ENCODE data around the gene AFF2. TPM values are rescaled to one million over a fixed set of nuclear protein-coding genes. Genes with fewer than 3 reads are reported as not detected.

Gene AFF2
- total RNA-seq = 0.30 TPM
- long read RNA-seq = 0 reads

- intact Hi-C loops (cut with micrococcal nuclease) = no loop called here
- ATAC-seq (peak; percentile 50), DNase-seq (peak; percentile 44)
These were observed at the start of gene AFF2 for GRCh38 chrX:148500423-148501385. Gene AFF2, plus strand, starts transcription at chrX:148500617. Its CDS starts 481 bp downstream, at chrX:148501098.

- intact Hi-C loops (cut with micrococcal nuclease) = no loop called here
- ATAC-seq = no peak
- DNase-seq = no peak
These were observed 43.1 kb upstream of the AFF2 start for GRCh38 chrX:148457279-148457678.

DNA sequence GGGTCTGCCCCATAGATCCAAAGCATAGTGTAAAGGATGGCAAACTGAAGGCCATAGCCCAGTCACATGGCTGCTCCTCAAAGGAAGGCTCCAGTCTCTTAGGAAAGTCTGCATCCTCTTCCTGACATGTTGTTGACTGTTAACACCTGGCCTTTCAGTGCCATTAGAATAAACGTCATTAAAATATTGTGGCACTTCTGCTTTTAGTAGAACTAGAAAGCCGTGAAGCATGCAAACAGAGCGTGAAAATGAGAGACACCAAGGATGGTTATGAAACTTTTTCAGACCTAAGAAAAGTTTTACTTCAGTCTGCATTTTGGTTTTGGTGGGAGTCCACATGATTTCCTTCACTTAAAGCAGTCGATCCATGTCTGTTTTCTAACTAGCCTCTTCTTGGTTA is 41.1 kb upstream of the AFF2 start:
- intact Hi-C loops (cut with micrococcal nuclease) = no loop called here
- no peak for ATAC-seq
- DNase-seq = no peak

- intact Hi-C loops (cut with micrococcal nuclease) = no loop called here
- ATAC-seq (no peak), DNase-seq (no peak)
These were observed 34.1 kb upstream of the AFF2 start for GRCh38 chrX:148466292-148466691.

DNA sequence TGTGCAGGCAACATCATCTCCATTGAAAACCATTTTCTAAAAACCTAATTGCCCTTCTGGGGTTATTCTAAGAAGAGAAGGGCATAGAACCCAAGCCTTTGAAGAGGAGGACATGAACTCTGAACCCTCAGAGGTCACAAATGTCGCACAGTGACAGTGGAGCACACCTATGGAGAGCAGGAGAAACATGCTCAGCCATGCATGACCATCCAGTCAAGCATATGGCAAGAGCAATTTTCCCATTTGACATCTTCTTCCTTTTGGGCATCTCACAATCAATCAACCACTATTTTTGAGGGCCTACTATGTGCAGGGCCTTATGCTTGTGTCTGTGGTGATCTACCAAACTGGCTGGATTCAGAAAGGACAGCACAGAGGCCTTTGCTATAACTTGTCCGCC is 30.1 kb upstream of the AFF2 start:
- DNase-seq = no peak
- intact Hi-C loops (cut with micrococcal nuclease) = no loop called here
- ATAC-seq = no peak

GRCh38 chrX:148474030-148474429 is 26.4 kb upstream of the AFF2 start:
- intact Hi-C loops (cut with micrococcal nuclease) = no loop called here

DNA sequence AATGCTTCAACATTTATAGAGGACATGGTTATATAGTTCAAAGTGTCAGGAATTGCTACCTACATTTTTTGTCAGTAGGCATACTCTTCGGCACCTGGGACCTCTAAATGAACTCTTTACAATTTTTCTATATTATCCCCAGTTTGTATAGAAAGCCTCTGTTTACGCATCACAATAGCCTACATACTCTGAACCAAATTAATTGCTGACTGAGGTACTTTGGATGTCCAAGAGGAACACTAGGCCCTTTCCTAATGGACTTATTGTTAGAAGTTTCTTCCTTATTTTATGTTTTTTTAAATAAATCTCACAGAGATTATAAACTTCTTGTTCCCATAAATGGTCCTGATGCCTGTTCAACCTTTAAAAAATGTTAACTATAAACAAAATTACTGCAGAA is 8.4 kb upstream of the AFF2 start:
- DNase-seq = no peak
- intact Hi-C loops (cut with micrococcal nuclease) = no loop called here

More at GRCh38 chrX:148474030-148474429, 26.4 kb upstream of the AFF2 start:
- no peak for ATAC-seq
- no peak for DNase-seq

GRCh38 chrX:148495176-148495575 is 5.2 kb upstream of the AFF2 start:
- DNase-seq (no peak), ATAC-seq (no peak)
- intact Hi-C loops (cut with micrococcal nuclease) = no loop called here

More for the DNA sequence above, 8.4 kb upstream of the AFF2 start:
- no peak for ATAC-seq

DNA sequence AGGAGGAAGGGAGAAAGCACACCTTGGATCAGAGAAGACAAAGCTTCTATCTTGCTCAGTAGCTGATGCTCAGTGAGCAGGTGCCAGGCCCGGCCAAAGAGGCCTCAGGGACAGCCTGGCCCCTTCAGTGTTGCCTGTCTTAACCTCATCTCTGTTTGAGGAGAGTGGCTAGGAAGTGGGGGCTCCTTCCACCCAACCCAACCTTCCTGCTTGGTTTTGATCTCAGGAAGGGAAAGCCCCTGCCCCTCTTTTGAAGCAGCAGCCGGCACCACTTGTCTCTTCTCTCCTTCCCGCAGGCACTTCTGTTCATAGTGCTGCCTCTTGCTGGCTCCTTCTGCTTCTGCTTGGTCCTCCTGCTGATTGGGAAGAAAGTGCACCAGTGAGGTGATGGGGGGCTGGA is 2.4 kb upstream of the AFF2 start:
- ATAC-seq = no peak
- no peak for DNase-seq
- intact Hi-C loops (cut with micrococcal nuclease) = no loop called here

DNA sequence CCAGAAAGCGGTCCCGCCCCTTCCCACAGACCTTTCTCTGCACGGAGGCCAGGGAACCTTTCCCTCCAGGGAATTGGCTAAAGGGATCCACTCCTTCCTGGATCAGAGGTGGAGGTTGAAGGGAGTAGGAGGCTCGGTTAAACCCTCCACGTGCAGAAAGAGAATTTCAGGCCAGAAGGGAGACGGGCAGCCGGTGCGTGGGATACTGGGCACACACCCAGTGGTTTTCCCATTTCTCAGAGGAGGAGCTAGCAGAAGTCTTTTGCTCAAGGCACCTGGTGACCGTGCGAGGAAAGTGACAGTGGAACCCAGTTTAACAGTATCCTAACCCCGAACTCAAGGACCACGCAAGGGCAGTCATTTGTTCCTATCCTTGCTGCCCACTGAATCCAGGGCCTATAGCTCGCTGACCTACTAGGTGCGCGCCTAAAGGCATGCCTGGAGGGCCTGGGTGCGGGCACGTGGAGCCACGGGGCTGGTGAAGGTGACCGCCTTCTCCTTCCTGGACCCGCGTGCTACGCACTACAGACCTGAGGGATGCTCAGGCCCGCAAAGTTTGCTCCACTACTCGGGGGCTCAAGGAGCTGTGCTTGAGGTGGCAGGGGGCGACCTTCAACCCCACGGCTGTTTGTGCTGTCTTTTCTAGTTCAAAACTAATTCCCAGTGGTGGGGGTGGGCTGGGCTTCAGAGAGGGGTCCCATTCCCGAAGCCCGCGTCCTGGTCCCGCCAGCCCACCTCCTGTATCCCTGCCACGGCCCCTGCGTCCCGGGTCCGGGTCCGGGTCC is 587 bp upstream of the AFF2 start:
- DNase-seq (no peak), ATAC-seq (no peak)
- intact Hi-C loops (cut with micrococcal nuclease) = no loop called here

GRCh38 chrX:148501386-148502066 is 1.1 kb downstream of the AFF2 start:
- ATAC-seq = no peak
- DNase-seq = peak; percentile 15
- intact Hi-C loops (cut with micrococcal nuclease) = no loop called here

GRCh38 chrX:148504506-148504905 is 4.1 kb downstream of the AFF2 start:
- intact Hi-C loops (cut with micrococcal nuclease) = no loop called here
- ATAC-seq = no peak
- DNase-seq = no peak

DNA sequence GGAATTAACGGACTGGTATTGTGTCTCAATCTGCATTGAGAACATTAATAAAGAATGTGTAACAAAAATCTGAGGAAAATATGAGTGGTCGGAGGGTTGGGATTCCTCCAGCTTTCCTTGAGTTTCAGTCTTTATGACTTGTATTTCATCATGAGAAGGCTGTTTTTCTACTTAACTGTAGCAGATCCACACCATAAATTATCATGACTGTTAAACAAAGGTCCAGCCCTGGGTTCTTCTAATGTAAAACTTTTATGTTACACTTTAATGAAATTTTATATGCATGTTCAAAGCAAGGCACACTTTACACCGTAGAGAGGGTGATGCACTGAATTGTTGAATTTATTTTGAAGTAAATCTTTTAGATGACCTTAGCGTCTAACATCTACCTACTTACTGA is 7.0 kb downstream of the AFF2 start:
- intact Hi-C loops (cut with micrococcal nuclease) = no loop called here
- ATAC-seq = no peak
- no peak for DNase-seq

GRCh38 chrX:148512453-148512852 is 12.0 kb downstream of the AFF2 start:
- ATAC-seq (no peak), DNase-seq (no peak)
- intact Hi-C loops (cut with micrococcal nuclease) = no loop called here

DNA sequence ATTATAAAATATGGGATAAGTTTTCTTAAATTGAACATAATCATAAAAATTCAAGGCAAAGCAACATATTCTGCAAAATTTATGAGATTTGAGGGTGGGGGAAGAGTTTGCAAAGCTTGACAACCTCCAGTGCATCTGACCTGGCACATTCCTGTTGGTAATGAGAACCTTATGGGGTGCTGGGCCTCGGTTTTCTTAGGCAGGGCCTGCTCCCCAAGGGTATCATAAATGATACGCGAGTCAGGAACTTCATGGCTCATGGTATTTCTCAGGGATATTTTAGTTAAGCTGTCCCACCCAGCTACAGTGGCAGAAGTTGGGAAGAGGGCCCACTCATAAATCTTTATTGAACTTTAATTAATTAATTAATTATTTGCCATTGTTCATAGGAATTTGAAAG is 13.2 kb downstream of the AFF2 start:
- no peak for ATAC-seq
- intact Hi-C loops (cut with micrococcal nuclease) = no loop called here
- no peak for DNase-seq

DNA sequence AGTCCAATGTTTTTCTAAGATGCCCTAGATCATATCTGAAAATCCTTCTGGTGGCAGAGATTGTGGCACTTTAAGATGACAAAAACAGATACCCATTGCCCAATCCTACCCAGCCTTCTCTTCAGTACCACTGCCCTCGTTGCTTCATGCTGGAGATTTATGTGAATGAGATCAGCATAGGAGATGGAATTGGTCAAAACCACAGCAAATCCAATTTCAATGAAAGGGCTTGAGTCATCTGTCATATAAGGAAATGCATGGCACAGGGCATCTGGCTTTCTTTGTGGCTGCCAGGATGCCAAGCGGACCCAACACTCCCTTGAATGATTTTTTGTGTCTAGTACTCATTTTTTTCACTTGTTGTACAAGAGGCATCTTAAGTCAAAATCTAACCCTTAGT is 16.8 kb downstream of the AFF2 start:
- ATAC-seq (no peak), DNase-seq (no peak)
- intact Hi-C loops (cut with micrococcal nuclease) = no loop called here

DNA sequence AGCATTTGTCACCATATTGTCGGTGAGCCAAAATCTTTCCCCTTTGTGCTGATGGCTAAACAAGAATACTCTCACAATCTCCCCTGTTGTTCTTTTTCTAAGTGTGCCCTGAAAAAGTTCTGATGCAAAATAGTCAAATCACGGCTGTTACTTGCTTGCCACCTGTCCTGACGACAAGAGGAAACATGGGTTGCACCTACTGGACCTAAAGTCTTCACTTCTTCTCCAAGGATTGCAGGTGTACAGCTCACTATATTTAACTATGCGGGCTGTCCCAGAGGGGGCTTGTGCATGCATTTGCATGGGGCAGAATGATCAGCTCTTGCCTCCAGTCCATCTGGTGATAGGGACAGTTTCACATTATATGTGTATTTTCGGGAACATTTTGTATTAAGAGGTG is 21.6 kb downstream of the AFF2 start:
- ATAC-seq (no peak), DNase-seq (no peak)
- intact Hi-C loops (cut with micrococcal nuclease) = no loop called here

- DNase-seq (no peak), ATAC-seq (no peak)
- intact Hi-C loops (cut with micrococcal nuclease) = no loop called here
These were observed 23.1 kb downstream of the AFF2 start for GRCh38 chrX:148523303-148524080.

- ATAC-seq (no peak), DNase-seq (no peak)
- intact Hi-C loops (cut with micrococcal nuclease) = no loop called here
These were observed 30.2 kb downstream of the AFF2 start for GRCh38 chrX:148530464-148531077.

Measured in left ventricle myocardium superior (tissue), 1 donor.